HepG2 (cell line): ENCODE data around the gene MRPL38. TPM values are rescaled to one million over a fixed set of nuclear protein-coding genes. Genes with fewer than 3 reads are reported as not detected.

Experiments
- FOXC1 ChIP-seq: sonication (generic); formaldehyde crosslinking; IDR thresholded peaks from 2 replicates; pipeline ENCODE4 v1.8.0; 2022; ENCODE audit warnings: mild to moderate bottlenecking, missing genetic modification reagents, borderline replicate concordance
- FOXK2 ChIP-seq: fragments of 450-650 bp; IDR thresholded peaks from 2 replicates; pipeline ENCODE4 v1.6.1; 2016
- HNRNPLL ChIP-seq: fragments of 200-400 bp; formaldehyde crosslinking; IDR thresholded peaks from 2 replicates; pipeline ENCODE4 v1.6.1; 2017; ENCODE audit warnings: mild to moderate bottlenecking, low read depth, low read length; ENCODE audit not compliant: poor library complexity, severe bottlenecking
- KAT2B ChIP-seq: fragments of 150-350 bp; IDR thresholded peaks from 2 replicates; pipeline ENCODE4 v1.6.1; 2014; ENCODE audit warnings: low read depth, low read length, borderline replicate concordance
- KLF16 ChIP-seq, 2 experiments: sonication (generic) in 1 of 2; formaldehyde crosslinking in 1 of 2; IDR thresholded peaks; 2 replicates each; pipeline versions ENCODE4 v1.6.1 to v1.8.0; 2016 to 2023; ENCODE audit warnings: missing genetic modification reagents in 2 of 2, missing compliant biosample characterization in 1 of 2
- NFYC ChIP-seq: IDR thresholded peaks from 2 replicates; pipeline ENCODE4 v1.6.1; 2016; ENCODE audit warnings: missing genetic modification reagents, missing compliant biosample characterization
- ZBTB4 ChIP-seq: sonication (generic); formaldehyde crosslinking; IDR thresholded peaks from 2 replicates; pipeline ENCODE4 v1.4.0; 2020; ENCODE audit warnings: missing genetic modification reagents, mild to moderate bottlenecking, borderline replicate concordance
- ZNF10 ChIP-seq: sonication (generic); formaldehyde crosslinking; IDR thresholded peaks from 2 replicates; pipeline ENCODE4 v1.4.0; 2020; ENCODE audit warnings: mild to moderate bottlenecking, low read depth, missing genetic modification reagents, borderline replicate concordance
- ZNF44 ChIP-seq: sonication (generic); formaldehyde crosslinking; IDR thresholded peaks from 2 replicates; pipeline ENCODE4 v1.5.1; 2020; ENCODE audit warnings: mild to moderate bottlenecking, missing genetic modification reagents
- polyA plus RNA-seq, 8 experiments: library from polyadenylated mRNA; depleted of rRNA in 3 of 8; stranded (reverse) in 7 of 8; unstranded in 1 of 8; fragments of >200 nt; fragmentation: Illumina TruSeq in 4 of 8; extraction: Trizol in 4 of 8; gene quantifications; 2 replicates each; pipeline versions ENCODE4 v1.2.1 to v1.2.3, GENCODE V29; 2011 to 2016; ENCODE audit warnings: low read depth in 4 of 8, missing spikeins in 1 of 8, mixed read lengths in 1 of 8; ENCODE audit not compliant: insufficient read depth in 1 of 8
- total RNA-seq, 5 experiments: library from RNA; depleted of rRNA; stranded (reverse); fragments of >200 nt; fragmentation: Illumina TruSeq; extraction: Trizol; gene quantifications; 2 replicates each; pipeline ENCODE4 v1.2.3, GENCODE V29; 2016; ENCODE audit warnings: low read depth in 1 of 5
- TF ChIP-seq, protein P1 (sequence below): sonication (generic); formaldehyde crosslinking; IDR thresholded peaks from 2 replicates; pipeline ENCODE4 v1.9.0; 2021; ENCODE audit warnings: missing genetic modification reagents, borderline replicate concordance
- TF ChIP-seq, protein P2 (sequence below): sonication (generic); formaldehyde crosslinking; IDR thresholded peaks from 2 replicates; pipeline ENCODE4 v1.5.0; 2020; ENCODE audit warnings: missing genetic modification reagents, mild to moderate bottlenecking, borderline replicate concordance
- TF ChIP-seq, protein P3 (sequence below): sonication (generic); formaldehyde crosslinking; IDR thresholded peaks from one replicate; pipeline ENCODE4 v1.5.1; 2020; ENCODE audit warnings: mild to moderate bottlenecking, missing genetic modification reagents; ENCODE audit errors: not compliant biosample characterization

The MRPL38 gene
- total and polyA plus RNA-seq, 2 of the 13 experiments (the other 11 are each of a cell fraction or from before 2014, with no cell fraction given) = 83.7 to 125 TPM

DNA sequence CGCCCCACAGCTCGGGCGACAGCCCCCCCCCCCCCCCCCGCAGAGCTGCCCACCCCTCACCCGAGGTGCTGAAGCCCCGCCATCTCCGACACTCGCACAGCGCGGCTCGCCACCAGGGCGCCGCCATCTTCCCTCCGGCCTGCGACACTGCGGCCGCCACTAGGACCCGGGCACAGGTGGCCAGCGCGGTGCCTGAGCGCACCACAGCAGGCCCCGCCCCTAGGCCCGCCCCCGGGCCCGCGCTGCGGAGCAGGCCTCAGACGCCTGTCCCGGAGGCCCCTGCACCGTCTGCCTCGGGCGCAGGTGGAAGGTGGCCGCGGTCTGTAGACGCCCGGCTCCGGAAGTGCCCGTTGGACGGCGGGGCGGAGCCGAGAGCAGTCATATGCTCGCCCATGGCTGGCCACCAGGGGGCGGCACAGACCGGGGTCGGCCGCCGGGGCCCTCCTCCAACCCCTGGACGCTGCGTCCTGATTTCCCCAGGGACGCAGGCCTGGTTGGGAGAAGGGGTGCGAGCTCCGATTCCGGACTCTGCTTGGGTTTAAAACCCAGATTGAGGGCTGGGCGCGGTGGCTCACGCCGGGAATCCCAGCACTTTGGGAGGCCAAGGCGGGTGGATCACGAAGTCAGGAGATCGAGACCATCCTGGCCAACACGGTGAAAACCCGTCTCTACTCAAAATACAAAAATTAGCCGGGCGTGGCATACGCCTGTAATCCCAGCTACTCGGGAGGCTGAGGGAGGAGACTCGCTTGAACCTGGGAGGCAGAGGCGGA is at the start of gene MRPL38 (continued):
- TF ChIP-seq, protein P1, sequence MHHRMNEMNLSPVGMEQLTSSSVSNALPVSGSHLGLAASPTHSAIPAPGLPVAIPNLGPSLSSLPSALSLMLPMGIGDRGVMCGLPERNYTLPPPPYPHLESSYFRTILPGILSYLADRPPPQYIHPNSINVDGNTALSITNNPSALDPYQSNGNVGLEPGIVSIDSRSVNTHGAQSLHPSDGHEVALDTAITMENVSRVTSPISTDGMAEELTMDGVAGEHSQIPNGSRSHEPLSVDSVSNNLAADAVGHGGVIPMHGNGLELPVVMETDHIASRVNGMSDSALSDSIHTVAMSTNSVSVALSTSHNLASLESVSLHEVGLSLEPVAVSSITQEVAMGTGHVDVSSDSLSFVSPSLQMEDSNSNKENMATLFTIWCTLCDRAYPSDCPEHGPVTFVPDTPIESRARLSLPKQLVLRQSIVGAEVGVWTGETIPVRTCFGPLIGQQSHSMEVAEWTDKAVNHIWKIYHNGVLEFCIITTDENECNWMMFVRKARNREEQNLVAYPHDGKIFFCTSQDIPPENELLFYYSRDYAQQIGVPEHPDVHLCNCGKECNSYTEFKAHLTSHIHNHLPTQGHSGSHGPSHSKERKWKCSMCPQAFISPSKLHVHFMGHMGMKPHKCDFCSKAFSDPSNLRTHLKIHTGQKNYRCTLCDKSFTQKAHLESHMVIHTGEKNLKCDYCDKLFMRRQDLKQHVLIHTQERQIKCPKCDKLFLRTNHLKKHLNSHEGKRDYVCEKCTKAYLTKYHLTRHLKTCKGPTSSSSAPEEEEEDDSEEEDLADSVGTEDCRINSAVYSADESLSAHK (CRISPR knock-in tag) = peak; percentile 87; the same call in 1 of the 2 replicates
- TF ChIP-seq ZBTB4 (CRISPR knock-in tag) = peak; percentile 94
- TF ChIP-seq, protein P2, sequence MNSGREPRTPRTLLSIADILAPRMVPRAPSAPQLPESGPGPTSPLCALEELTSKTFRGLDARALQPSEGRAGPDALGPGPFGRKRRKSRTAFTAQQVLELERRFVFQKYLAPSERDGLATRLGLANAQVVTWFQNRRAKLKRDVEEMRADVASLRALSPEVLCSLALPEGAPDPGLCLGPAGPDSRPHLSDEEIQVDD = no peak
- no peak for TF ChIP-seq FOXK2
- no peak for TF ChIP-seq ZNF10 (CRISPR knock-in tag)
- TF ChIP-seq, protein P3, sequence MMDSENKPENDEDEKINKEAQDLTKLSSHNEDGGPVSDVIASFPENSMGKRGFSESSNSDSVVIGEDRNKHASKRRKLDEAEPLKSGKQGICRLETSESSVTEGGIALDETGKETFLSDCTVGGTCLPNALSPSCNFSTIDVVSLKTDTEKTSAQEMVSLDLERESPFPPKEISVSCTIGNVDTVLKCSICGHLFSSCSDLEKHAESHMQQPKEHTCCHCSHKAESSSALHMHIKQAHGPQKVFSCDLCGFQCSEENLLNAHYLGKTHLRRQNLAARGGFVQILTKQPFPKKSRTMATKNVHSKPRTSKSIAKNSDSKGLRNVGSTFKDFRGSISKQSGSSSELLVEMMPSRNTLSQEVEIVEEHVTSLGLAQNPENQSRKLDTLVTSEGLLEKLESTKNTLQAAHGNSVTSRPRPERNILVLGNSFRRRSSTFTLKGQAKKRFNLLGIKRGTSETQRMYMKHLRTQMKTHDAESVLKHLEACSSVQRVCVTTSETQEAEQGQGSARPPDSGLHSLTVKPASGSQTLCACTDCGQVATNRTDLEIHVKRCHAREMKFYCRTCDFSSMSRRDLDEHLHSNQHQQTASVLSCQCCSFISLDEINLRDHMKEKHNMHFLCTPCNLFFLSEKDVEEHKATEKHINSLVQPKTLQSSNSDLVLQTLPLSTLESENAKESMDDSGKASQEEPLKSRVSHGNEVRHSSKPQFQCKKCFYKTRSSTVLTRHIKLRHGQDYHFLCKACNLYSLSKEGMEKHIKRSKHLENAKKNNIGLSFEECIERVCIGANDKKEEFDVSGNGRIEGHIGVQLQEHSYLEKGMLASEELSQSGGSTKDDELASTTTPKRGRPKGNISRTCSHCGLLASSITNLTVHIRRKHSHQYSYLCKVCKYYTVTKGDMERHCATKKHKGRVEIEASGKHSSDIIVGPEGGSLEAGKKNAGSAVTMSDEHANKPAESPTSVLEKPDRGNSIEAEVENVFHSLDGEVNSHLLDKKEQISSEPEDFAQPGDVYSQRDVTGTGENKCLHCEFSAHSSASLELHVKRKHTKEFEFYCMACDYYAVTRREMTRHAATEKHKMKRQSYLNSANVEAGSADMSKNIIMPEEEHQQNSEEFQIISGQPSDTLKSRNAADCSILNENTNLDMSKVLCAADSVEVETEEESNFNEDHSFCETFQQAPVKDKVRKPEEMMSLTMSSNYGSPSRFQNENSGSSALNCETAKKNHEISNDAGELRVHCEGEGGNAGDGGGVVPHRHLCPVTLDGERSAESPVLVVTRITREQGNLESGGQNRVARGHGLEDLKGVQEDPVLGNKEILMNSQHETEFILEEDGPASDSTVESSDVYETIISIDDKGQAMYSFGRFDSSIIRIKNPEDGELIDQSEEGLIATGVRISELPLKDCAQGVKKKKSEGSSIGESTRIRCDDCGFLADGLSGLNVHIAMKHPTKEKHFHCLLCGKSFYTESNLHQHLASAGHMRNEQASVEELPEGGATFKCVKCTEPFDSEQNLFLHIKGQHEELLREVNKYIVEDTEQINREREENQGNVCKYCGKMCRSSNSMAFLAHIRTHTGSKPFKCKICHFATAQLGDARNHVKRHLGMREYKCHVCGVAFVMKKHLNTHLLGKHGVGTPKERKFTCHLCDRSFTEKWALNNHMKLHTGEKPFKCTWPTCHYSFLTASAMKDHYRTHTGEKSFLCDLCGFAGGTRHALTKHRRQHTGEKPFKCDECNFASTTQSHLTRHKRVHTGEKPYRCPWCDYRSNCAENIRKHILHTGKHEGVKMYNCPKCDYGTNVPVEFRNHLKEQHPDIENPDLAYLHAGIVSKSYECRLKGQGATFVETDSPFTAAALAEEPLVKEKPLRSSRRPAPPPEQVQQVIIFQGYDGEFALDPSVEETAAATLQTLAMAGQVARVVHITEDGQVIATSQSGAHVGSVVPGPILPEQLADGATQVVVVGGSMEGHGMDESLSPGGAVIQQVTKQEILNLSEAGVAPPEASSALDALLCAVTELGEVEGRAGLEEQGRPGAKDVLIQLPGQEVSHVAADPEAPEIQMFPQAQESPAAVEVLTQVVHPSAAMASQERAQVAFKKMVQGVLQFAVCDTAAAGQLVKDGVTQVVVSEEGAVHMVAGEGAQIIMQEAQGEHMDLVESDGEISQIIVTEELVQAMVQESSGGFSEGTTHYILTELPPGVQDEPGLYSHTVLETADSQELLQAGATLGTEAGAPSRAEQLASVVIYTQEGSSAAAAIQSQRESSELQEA = peak; percentile 97
- TF ChIP-seq FOXC1 = peak; percentile 94; the same call in 1 of the 2 replicates
- TF ChIP-seq NFYC (CRISPR knock-in tag) = peak; percentile 55
- TF ChIP-seq KAT2B = no peak
- peak; percentile 98 for TF ChIP-seq ZNF44
- TF ChIP-seq KLF16 (CRISPR knock-in tag; IDR thresholded peaks at IDR 0.05) = peak in 1 of 2 experiments; percentile 100; a peak in 2 of 4 replicates
- TF ChIP-seq HNRNPLL = peak; percentile 72
